CD14-positive monocyte (primary cell): ENCODE data around the gene EPHA2. TPM values are rescaled to one million over a fixed set of nuclear protein-coding genes. Genes with fewer than 3 reads are reported as not detected.
A peak's percentile ranks its signal among the peaks of the same experiment; 100 is the strongest.
"Not testable (repeated sequence)": the region's sequence is repeated elsewhere in the genome, so short reads cannot be mapped to it uniquely, and the experiment has no call there.

Experiments
- DNase-seq, 3 donors: peaks; one replicate each; pipeline ENCODE4 v3.0.0-alpha.2; 2011 to 2022
- H2AFZ ChIP-seq: 2 replicates; pipeline ENCODE4 v1.6.0; 2012; ENCODE audit warnings: mild to moderate bottlenecking, low read depth, low read length, inconsistent platforms; ENCODE audit not compliant: insufficient read depth, poor library complexity, severe bottlenecking
- H3K27ac ChIP-seq, 2 donors: 1 replicate in 1 of 2; 2 replicates in 1 of 2; pipeline ENCODE4 v1.5.1; 2012 to 2013; ENCODE audit warnings: low read length in 2 of 2, control low read depth in 1 of 2, inconsistent platforms in 1 of 2, low read depth in 1 of 2, mild to moderate bottlenecking in 1 of 2
- H3K27me3 ChIP-seq, 2 donors: one replicate each; pipeline versions ENCODE4 v1.6.0 to v1.6.1; 2011 to 2013; ENCODE audit warnings: low read length in 2 of 2; ENCODE audit not compliant: control insufficient read depth in 2 of 2, insufficient read depth in 2 of 2
- H3K36me3 ChIP-seq, 2 donors: replicated peaks in 1 of 2; 1 replicate in 1 of 2; 2 replicates in 1 of 2; pipeline versions ENCODE4 v1.5.1 to v1.6.1; 2012 to 2013; ENCODE audit warnings: low read length in 2 of 2, control low read depth in 1 of 2, inconsistent platforms in 1 of 2, mild to moderate bottlenecking in 1 of 2; ENCODE audit not compliant: insufficient read depth in 2 of 2, control insufficient read depth in 1 of 2
- H3K4me1 ChIP-seq, 2 donors: 1 replicate in 1 of 2; 2 replicates in 1 of 2; pipeline versions ENCODE4 v1.5.1 to v1.6.1; 2012 to 2013; ENCODE audit warnings: low read length in 2 of 2, control low read depth in 1 of 2, inconsistent platforms in 1 of 2, mild to moderate bottlenecking in 1 of 2, moderate library complexity in 1 of 2; ENCODE audit not compliant: insufficient read depth in 2 of 2, control insufficient read depth in 1 of 2
- H3K4me2 ChIP-seq: replicated peaks from 2 replicates; pipeline ENCODE3; 2012; ENCODE audit warnings: low read length, moderate library complexity, mild to moderate bottlenecking; ENCODE audit not compliant: poor library complexity, severe bottlenecking; ENCODE audit errors: extremely low read depth
- H3K4me3 ChIP-seq, 3 experiments: fragments of 200-600 bp in 1 of 3; sonication (generic) in 1 of 3; replicated peaks in 1 of 3; 1 replicate in 2 of 3; 2 replicates in 1 of 3; pipeline ENCODE4 v1.5.1; 2011 to 2013; ENCODE audit warnings: low read length in 3 of 3, mild to moderate bottlenecking in 3 of 3, control low read depth in 2 of 3, low read depth in 2 of 3, inconsistent platforms in 1 of 3, moderate library complexity in 1 of 3
- H3K79me2 ChIP-seq: 2 replicates; pipeline ENCODE4 v1.6.0; 2012; ENCODE audit warnings: mild to moderate bottlenecking, control low read depth, inconsistent platforms, low read length, moderate library complexity; ENCODE audit not compliant: insufficient read depth
- H3K9ac ChIP-seq: 2 replicates; pipeline ENCODE4 v1.6.0; 2017; ENCODE audit warnings: low read length, mild to moderate bottlenecking; ENCODE audit not compliant: insufficient read depth, poor library complexity, severe bottlenecking
- H3K9me3 ChIP-seq, 2 donors: replicated peaks in 1 of 2; 1 replicate in 1 of 2; 2 replicates in 1 of 2; pipeline versions ENCODE4 v1.5.1 to v1.6.1; 2012 to 2013; ENCODE audit warnings: low read length in 2 of 2, control low read depth in 1 of 2; ENCODE audit not compliant: control insufficient read depth in 1 of 2, insufficient read depth in 1 of 2
- H4K20me1 ChIP-seq: 2 replicates; pipeline ENCODE4 v1.6.0; 2012; ENCODE audit warnings: mild to moderate bottlenecking, low read length, control low read depth, moderate library complexity; ENCODE audit not compliant: insufficient read depth
- H3K27ac Mint-ChIP-seq, 7 donors: one replicate each; pipeline ENCODE4 v1.8.0; 2020; ENCODE audit warnings: mild to moderate bottlenecking in 7 of 7, mixed read lengths in 7 of 7, moderate library complexity in 6 of 7, inconsistent platforms in 2 of 7
- H3K27me3 Mint-ChIP-seq, 3 donors: one replicate each; pipeline ENCODE4 v1.8.0; 2021 to 2022; ENCODE audit warnings: low read depth in 3 of 3, mild to moderate bottlenecking in 3 of 3, mixed read lengths in 3 of 3, moderate library complexity in 3 of 3, inconsistent platforms in 1 of 3
- H3K36me3 Mint-ChIP-seq, 2 donors: one replicate each; pipeline ENCODE4 v1.8.0; 2020; ENCODE audit warnings: mixed read lengths in 2 of 2, inconsistent platforms in 1 of 2, mild to moderate bottlenecking in 1 of 2
- H3K4me1 Mint-ChIP-seq: one replicate; pipeline ENCODE4 v1.8.0; 2020; ENCODE audit warnings: mild to moderate bottlenecking, mixed read lengths
- H3K4me3 Mint-ChIP-seq, 2 donors: one replicate each; pipeline ENCODE4 v1.8.0; 2020; ENCODE audit warnings: mild to moderate bottlenecking in 2 of 2, mixed read lengths in 2 of 2, moderate library complexity in 1 of 2
- H3K9me3 Mint-ChIP-seq, 7 donors: one replicate each; pipeline ENCODE4 v1.8.0; 2020 to 2022; ENCODE audit warnings: mixed read lengths in 7 of 7, mild to moderate bottlenecking in 6 of 7, moderate library complexity in 6 of 7, inconsistent platforms in 2 of 7
- CTCF ChIP-seq: fragments of 200-600 bp; IDR thresholded peaks from one replicate; pipeline ENCODE4 v1.8.0; 2022; ENCODE audit warnings: antibody characterized with exemption, mild to moderate bottlenecking
- WGBS: methylation state at CpG from one replicate; pipeline ENCODE4 v1.1.5; 2013; ENCODE audit warnings: missing lambda C conversion rate; ENCODE audit not compliant: insufficient coverage; 5-methylcytosine and 5-hydroxymethylcytosine counted together
- intact Hi-C, 2 donors: fragments of 100-400 bp; cut with micrococcal nuclease; formaldehyde crosslinking; loops; one replicate each; pipeline versions ENCODE4 v1.15.0 to v1.15.1; 2023
- polyA plus RNA-seq, 3 donors: library from polyadenylated mRNA; depleted of rRNA in 1 of 3; unstranded in 2 of 3; stranded (reverse) in 1 of 3; fragments of 300-500 nt in 2 of 3; fragments of >200 nt in 1 of 3; fragmentation: Illumina TruSeq in 2 of 3; gene quantifications; 1 replicate in 2 of 3; 2 replicates in 1 of 3; pipeline ENCODE4 v1.2.3, GENCODE V29; 2012 to 2021

Gene EPHA2
- polyA plus RNA-seq, 3 donors = 0.03 TPM; not detected in 2

- WGBS = 80% methylated on average over 15 of the region's 17 CpGs
- H2AFZ ChIP-seq = no peak overlapping the region
- H3K4me2 ChIP-seq = no peak overlapping the region
- no peak overlapping the region for H3K27ac ChIP-seq
- H4K20me1 ChIP-seq = no peaks in the 10 kb centered on the region
- no peaks in the 10 kb centered on the region for H3K36me3 ChIP-seq
- no peaks in the 10 kb centered on the region for H3K9me3 ChIP-seq
- peaks cover 25% of the 10 kb centered on the region for H3K4me1 Mint-ChIP-seq
- no peak overlapping the region for H3K27ac Mint-ChIP-seq
- peaks cover 0 to 13% (median 0%) of the 10 kb centered on the region in 7 donors for H3K9me3 Mint-ChIP-seq
- TF ChIP-seq CTCF = no peak
- H3K4me3 Mint-ChIP-seq = peak overlapping the region in 1 of 2 donors; percentile 65
- no peak overlapping the region for H3K9ac ChIP-seq
- peaks cover 9 to 15% of the 10 kb centered on the region in 2 donors for H3K4me1 ChIP-seq
- H3K27me3 ChIP-seq = peaks cover 11 to 59% of the 10 kb centered on the region in 2 donors
- H3K27me3 Mint-ChIP-seq = peaks cover 59 to 83% (median 67%) of the 10 kb centered on the region in 3 donors
- no peaks in the 10 kb centered on the region for H3K79me2 ChIP-seq
- intact Hi-C loops = no loop called here
- H3K4me3 ChIP-seq = no peak overlapping the region
- no peaks in the 10 kb centered on the region for H3K36me3 Mint-ChIP-seq
- peak; percentile 25 to 71 (median 27) for DNase-seq
Observed at GRCh38 chr1:16164213-16165072, 8.6 kb upstream of the EPHA2 start.

- Histone ChIP-seq H3K4me1 (peaks cover 9 to 15% of the 10 kb centered on the region in 2 donors), H3K27me3 (peaks cover 11 to 52% of the 10 kb centered on the region in 2 donors)
- H3K36me3 Mint-ChIP-seq, H3K4me3 ChIP-seq, DNase-seq, H3K36me3 ChIP-seq, intact Hi-C loops, H3K27ac ChIP-seq, H2AFZ ChIP-seq, H3K4me2 ChIP-seq, H4K20me1 ChIP-seq, H3K27ac Mint-ChIP-seq, H3K79me2 ChIP-seq, H3K9ac ChIP-seq, H3K9me3 ChIP-seq: not testable (repeated sequence)
- Mint-ChIP-seq H3K9me3 (peaks cover 0 to 13% (median 0%) of the 10 kb centered on the region in 7 donors), H3K27me3 (peaks cover 51 to 76% (median 60%) of the 10 kb centered on the region in 3 donors), H3K4me3 (peak overlapping the region in 1 of 2 donors; percentile 30), H3K4me1 (peaks cover 18% of the 10 kb centered on the region)
- 94% methylated on average over 7 of the region's 12 CpGs for WGBS
Observed at GRCh38 chr1:16163608-16164212, 7.8 kb upstream of the EPHA2 start.
